ENCODE measurements around the gene CABS1.

CABS1 gene

DNA sequence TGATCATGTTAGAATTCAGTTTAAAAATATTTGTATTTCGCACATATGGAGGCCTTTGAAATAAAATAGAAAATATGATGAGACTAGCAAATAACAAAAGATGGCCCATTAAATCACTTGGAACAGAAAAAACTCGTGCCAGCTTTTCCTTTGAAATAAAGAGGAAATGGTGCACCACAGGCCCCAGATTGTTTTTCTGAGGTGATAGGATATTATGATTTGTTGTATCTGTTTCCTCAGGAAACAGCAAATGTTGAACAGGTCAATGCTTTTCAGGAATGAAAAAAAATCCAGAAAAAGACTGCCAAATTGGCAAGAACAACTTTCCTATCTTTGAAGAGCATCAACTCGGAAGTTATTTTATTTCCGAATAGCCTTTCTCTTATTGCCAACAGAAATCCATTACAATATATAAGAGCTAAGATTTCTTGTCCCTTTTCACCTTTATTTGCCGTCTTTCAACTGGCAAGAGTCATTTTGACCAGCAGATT lies 48.0 kb downstream of the CABS1 start, which contains the start of gene SMR3B:
Gene SMR3B (plus strand): TSS at position 441 of the 491 bp plus-strand sequence. CDS start 1,380 bp downstream, outside the sequence.
- no peak for DNase-seq (ENCODE audit: low read depth in 2 of 2)
